SK-N-SH (cell line): ENCODE results near the gene GOLGA6D. TPM values are rescaled to one million over a fixed set of nuclear protein-coding genes. Genes with fewer than 3 reads are reported as not detected.
"Not testable (repeated sequence)": the region's sequence is repeated elsewhere in the genome, so short reads cannot be mapped to it uniquely, and the experiment has no call there.

Source experiments
- CTCF ChIA-PET: fragments of 300-600, 350-600 bp; formaldehyde crosslinking; extraction: SDS; loops from one replicate; lab custom pipeline; 2021; lab: Yijun Ruan, JAX
- POLR2A ChIA-PET: fragments of 350-600 bp; sonication (Branson Sonifier 250); formaldehyde crosslinking; extraction: SDS; loops from one replicate; lab custom pipeline; 2020; ENCODE audit warnings: antibody characterized with exemption, inconsistent platforms; lab: Yijun Ruan, JAX
- DNase-seq: peaks from one replicate; pipeline ENCODE4 v3.0.0; 2012
- H2AFZ ChIP-seq: fragments of 200-600 bp; sonication (generic); 2 replicates; pipeline ENCODE4 v1.8.1; 2016; ENCODE audit warnings: antibody characterized with exemption, mild to moderate bottlenecking, low read depth
- H3F3A ChIP-seq: fragments of 200-600 bp; sonication (generic); replicated peaks from 2 replicates; pipeline ENCODE3; 2016; ENCODE audit warnings: antibody characterized with exemption, mild to moderate bottlenecking; ENCODE audit not compliant: insufficient read depth
- H3K27ac ChIP-seq, 2 experiments: fragments of 200-500 bp in 1 of 2; fragments of 200-600 bp in 1 of 2; sonication (Bioruptor generic) in 1 of 2; sonication (generic), shearing (Covaris generic) in 1 of 2; 2 replicates each; pipeline versions ENCODE4 v1.5.1 to v1.6.1; 2014 to 2016; ENCODE audit warnings: low read depth in 2 of 2, inconsistent platforms in 1 of 2, low read length in 1 of 2, mild to moderate bottlenecking in 1 of 2, mixed read lengths in 1 of 2
- H3K27me3 ChIP-seq: fragments of 200-600 bp; sonication (generic), shearing (Covaris generic); 2 replicates; pipeline ENCODE4 v1.6.1; 2016; ENCODE audit warnings: mixed run types; ENCODE audit not compliant: insufficient read depth
- H3K36me3 ChIP-seq, 2 experiments: fragments of 200-500 bp in 1 of 2; fragments of 200-600 bp in 1 of 2; sonication (Bioruptor generic) in 1 of 2; sonication (generic) in 1 of 2; replicated peaks in 1 of 2; 2 replicates each; pipeline versions ENCODE3 to v1.5.1; 2014 to 2016; ENCODE audit warnings: low read length in 1 of 2, mild to moderate bottlenecking in 1 of 2; ENCODE audit not compliant: insufficient read depth in 2 of 2, control insufficient read depth in 1 of 2
- H3K4me1 ChIP-seq, 2 experiments: fragments of 200-500 bp in 1 of 2; fragments of 200-600 bp in 1 of 2; sonication (Bioruptor generic) in 1 of 2; sonication (generic), shearing (Covaris generic) in 1 of 2; 2 replicates each; pipeline versions ENCODE4 v1.5.1 to v1.6.1; 2014 to 2016; ENCODE audit warnings: low read depth in 1 of 2, low read length in 1 of 2, mixed run types in 1 of 2; ENCODE audit not compliant: insufficient read depth in 2 of 2, control insufficient read depth in 1 of 2
- H3K4me2 ChIP-seq: fragments of 200-600 bp; sonication (generic), shearing (Covaris generic); 2 replicates; pipeline ENCODE4 v1.6.1; 2017; ENCODE audit warnings: mixed run types
- H3K4me3 ChIP-seq, 2 experiments: fragments of 200-500 bp in 1 of 2; fragments of 200-600 bp in 1 of 2; sonication (Bioruptor generic) in 1 of 2; sonication (generic), shearing (Covaris generic) in 1 of 2; 2 replicates each; pipeline versions ENCODE4 v1.5.1 to v1.8.1; 2014 to 2016; ENCODE audit warnings: low read depth in 2 of 2, inconsistent platforms in 1 of 2, low read length in 1 of 2, mild to moderate bottlenecking in 1 of 2, mixed read lengths in 1 of 2, moderate library complexity in 1 of 2
- H3K79me2 ChIP-seq: fragments of 200-600 bp; sonication (generic); 2 replicates; pipeline ENCODE4 v1.8.1; 2017; ENCODE audit warnings: mild to moderate bottlenecking; ENCODE audit not compliant: insufficient read depth
- H3K9ac ChIP-seq: fragments of 200-600 bp; sonication (generic); 2 replicates; pipeline ENCODE4 v1.6.1; 2017; ENCODE audit warnings: mixed run types
- H3K9me2 ChIP-seq: fragments of 200-600 bp; sonication (generic); 2 replicates; pipeline ENCODE4 v1.6.1; 2017; ENCODE audit warnings: mixed run types
- H3K9me3 ChIP-seq: fragments of 200-600 bp; sonication (generic); 2 replicates; pipeline ENCODE4 v1.6.1; 2017; ENCODE audit warnings: mixed run types, mild to moderate bottlenecking, moderate library complexity
- H4K20me1 ChIP-seq: fragments of 200-600 bp; sonication (generic); 2 replicates; pipeline ENCODE4 v1.6.1; 2017; ENCODE audit warnings: mild to moderate bottlenecking, mixed run types; ENCODE audit not compliant: insufficient read depth
- ELF1 ChIP-seq: IDR thresholded peaks from 2 replicates; pipeline ENCODE4 v1.4.0; 2012
- EP300 ChIP-seq, 2 experiments: IDR thresholded peaks; 2 replicates each; pipeline versions ENCODE4 v1.4.0 to v1.6.1; 2012; ENCODE audit warnings: borderline replicate concordance in 1 of 2, low read depth in 1 of 2, low read length in 1 of 2
- EZH2phosphoT487 ChIP-seq: fragments of 200-600 bp; sonication (generic); IDR thresholded peaks from 2 replicates; pipeline ENCODE4 v1.6.1; 2017; ENCODE audit warnings: low read depth, mixed run types, mild to moderate bottlenecking, antibody characterized with exemption, moderate library complexity, borderline replicate concordance
- FOSL2 ChIP-seq: IDR thresholded peaks from 2 replicates; pipeline ENCODE4 v1.4.0; 2012; ENCODE audit warnings: low read depth, mild to moderate bottlenecking, moderate library complexity, borderline replicate concordance
- JUND ChIP-seq: IDR thresholded peaks from 2 replicates; pipeline ENCODE4 v1.4.0; 2012
- MEF2A ChIP-seq: IDR thresholded peaks from 2 replicates; pipeline ENCODE4 v1.4.0; 2012; ENCODE audit warnings: low read depth, borderline replicate concordance
- MXI1 ChIP-seq: IDR thresholded peaks from 2 replicates; pipeline ENCODE4 v1.6.1; 2012; ENCODE audit warnings: mild to moderate bottlenecking, low read depth, low read length, improper control_type of control experiment
- RAD21 ChIP-seq: IDR thresholded peaks from 2 replicates; pipeline ENCODE4 v1.6.1; 2012; ENCODE audit warnings: mild to moderate bottlenecking, low read length
- RCOR1 ChIP-seq: fragments of 150-350 bp; IDR thresholded peaks from 2 replicates; pipeline ENCODE4 v1.6.1; 2017; ENCODE audit warnings: antibody characterized with exemption, low read length
- RFX5 ChIP-seq: IDR thresholded peaks from 2 replicates; pipeline ENCODE4 v1.6.1; 2012; ENCODE audit warnings: mild to moderate bottlenecking, improper control_type of control experiment, low read length
- SIN3A ChIP-seq: IDR thresholded peaks from 2 replicates; pipeline ENCODE4 v1.6.1; 2012; ENCODE audit warnings: low read depth, mild to moderate bottlenecking, low read length, moderate library complexity, borderline replicate concordance
- TAF1 ChIP-seq: IDR thresholded peaks from 2 replicates; pipeline ENCODE4 v1.6.1; 2012; ENCODE audit warnings: low read depth, mild to moderate bottlenecking, low read length, moderate library complexity, borderline replicate concordance
- YY1 ChIP-seq: IDR thresholded peaks from 2 replicates; pipeline ENCODE4 v1.4.0; 2012; ENCODE audit warnings: low read depth, mild to moderate bottlenecking
- WGBS: methylation state at CpG from one replicate; pipeline ENCODE4 v1.1.6; 2017; ENCODE audit warnings: low lambda C conversion rate; 5-methylcytosine and 5-hydroxymethylcytosine counted together
- polyA plus RNA-seq, 3 experiments: library from polyadenylated mRNA; depleted of rRNA; stranded (reverse); fragments of >200 nt; gene quantifications; 2 replicates each; pipeline ENCODE4 v1.2.3, GENCODE V29; 2012
- TF ChIP-seq, protein P1 (sequence below): IDR thresholded peaks from 2 replicates; pipeline ENCODE4 v1.4.0; 2012; ENCODE audit warnings: low read depth
- TF ChIP-seq, protein P2 (sequence below): fragments of 150-350 bp; IDR thresholded peaks from 2 replicates; pipeline ENCODE4 v1.6.1; 2017; ENCODE audit warnings: antibody characterized with exemption, low read length, low read depth, borderline replicate concordance

GOLGA6D gene
- polyA plus RNA-seq, 1 of the 3 experiments (the other 2 are of a cell fraction) = 0.02 TPM

DNA sequence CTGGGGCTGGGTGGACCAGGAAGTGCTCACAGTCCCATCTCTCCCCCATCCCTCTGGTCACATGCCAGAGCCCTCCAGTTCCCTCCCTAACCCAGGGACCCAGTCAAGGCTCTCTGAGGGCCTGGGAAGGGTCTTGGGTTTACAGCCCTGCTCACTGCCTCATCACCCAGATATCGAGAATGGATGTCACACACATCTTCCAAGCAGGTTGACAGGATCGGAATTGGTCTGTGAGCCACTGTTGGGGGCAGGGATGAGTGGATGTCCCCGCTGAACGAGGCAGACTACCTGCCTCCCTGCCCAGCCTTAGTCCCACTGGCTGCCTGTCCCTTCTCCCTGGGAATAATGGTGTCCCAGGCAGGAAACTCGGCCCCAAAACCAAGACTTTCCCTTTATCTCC, 44.5 kb upstream of the GOLGA6D start:
- TF ChIP-seq SIN3A (no peak), YY1 (no peak), MEF2A (no peak), JUND (no peak), ELF1 (no peak), FOSL2 (no peak), RCOR1 (no peak), EP300 (IDR thresholded peaks at IDR 0.05; ENCODE audit: borderline replicate concordance in 1 of 2, low read depth in 1 of 2, low read length in 1 of 2) (no peak), TAF1 (no peak), MXI1 (no peak), RAD21 (no peak), EZH2phosphoT487 (no peak), RFX5 (no peak)
- TF ChIP-seq, protein P1, sequence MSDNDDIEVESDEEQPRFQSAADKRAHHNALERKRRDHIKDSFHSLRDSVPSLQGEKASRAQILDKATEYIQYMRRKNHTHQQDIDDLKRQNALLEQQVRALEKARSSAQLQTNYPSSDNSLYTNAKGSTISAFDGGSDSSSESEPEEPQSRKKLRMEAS = no peak
- TF ChIP-seq, protein P2, sequence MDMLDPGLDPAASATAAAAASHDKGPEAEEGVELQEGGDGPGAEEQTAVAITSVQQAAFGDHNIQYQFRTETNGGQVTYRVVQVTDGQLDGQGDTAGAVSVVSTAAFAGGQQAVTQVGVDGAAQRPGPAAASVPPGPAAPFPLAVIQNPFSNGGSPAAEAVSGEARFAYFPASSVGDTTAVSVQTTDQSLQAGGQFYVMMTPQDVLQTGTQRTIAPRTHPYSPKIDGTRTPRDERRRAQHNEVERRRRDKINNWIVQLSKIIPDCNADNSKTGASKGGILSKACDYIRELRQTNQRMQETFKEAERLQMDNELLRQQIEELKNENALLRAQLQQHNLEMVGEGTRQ = no peak
- H3K9me2 ChIP-seq = no peaks in the 10 kb centered on the region
- H3K36me3 ChIP-seq = no peaks in the 10 kb centered on the region
- no peak overlapping the region for H2AFZ ChIP-seq
- H4K20me1 ChIP-seq = no peaks in the 10 kb centered on the region
- no peaks in the 10 kb centered on the region for H3F3A ChIP-seq
- WGBS = 67% methylated on average over 5 of the region's 5 CpGs
- H3K9ac ChIP-seq = no peak overlapping the region
- no peak for DNase-seq
- H3K4me2 ChIP-seq = no peak overlapping the region
- H3K9me3 ChIP-seq = no peaks in the 10 kb centered on the region
- H3K4me3 ChIP-seq = no peak overlapping the region
- H3K27ac ChIP-seq = no peak overlapping the region
- POLR2A ChIA-PET = no interaction called here
- no peaks in the 10 kb centered on the region; a peak in 1 of 4 replicates for H3K4me1 ChIP-seq
- H3K79me2 ChIP-seq = no peaks in the 10 kb centered on the region
- peaks cover 17% of the 10 kb centered on the region for H3K27me3 ChIP-seq
- CTCF ChIA-PET = interaction anchor here (2.8 kb wide), 1 partner anchor 209 kb away, joined by 8 read pairs; no protein-coding TSS in a partner anchor

DNA sequence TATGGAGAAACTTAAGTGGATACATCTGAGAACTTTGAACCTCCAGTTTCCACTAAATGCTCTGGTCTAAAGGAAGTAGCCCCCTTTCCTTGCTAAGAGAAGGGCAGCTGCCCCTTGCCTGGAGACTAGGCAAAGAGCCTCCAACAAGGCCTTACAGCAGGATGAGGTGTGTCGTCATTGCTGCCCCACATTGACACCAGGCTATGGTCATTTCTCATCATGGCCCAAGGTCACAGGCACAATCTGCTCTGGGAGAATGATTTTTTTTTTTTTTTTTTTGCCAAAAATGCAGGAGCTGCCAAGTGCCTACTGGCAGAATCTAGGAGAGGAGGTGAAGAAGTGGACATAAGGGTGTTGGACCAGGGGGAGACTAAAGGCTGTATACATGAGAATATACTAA, 36.9 kb upstream of the GOLGA6D start:
- H3K4me3 ChIP-seq, H3K36me3 ChIP-seq, H3K79me2 ChIP-seq, H3K4me1 ChIP-seq, H3K27ac ChIP-seq, POLR2A ChIA-PET, H4K20me1 ChIP-seq, H2AFZ ChIP-seq, H3K4me2 ChIP-seq, H3K9ac ChIP-seq, DNase-seq, H3F3A ChIP-seq, H3K9me2 ChIP-seq, H3K9me3 ChIP-seq: not testable (repeated sequence)
- WGBS = 88% methylated on average over 1 of the region's 1 CpG
- CTCF ChIA-PET = interaction anchor here (1.4 kb wide), 1 partner anchor 216 kb away, joined by 4 read pairs; no protein-coding TSS in a partner anchor
- H3K27me3 ChIP-seq = peaks cover 28% of the 10 kb centered on the region; the same call in 1 of the 2 replicates

DNA sequence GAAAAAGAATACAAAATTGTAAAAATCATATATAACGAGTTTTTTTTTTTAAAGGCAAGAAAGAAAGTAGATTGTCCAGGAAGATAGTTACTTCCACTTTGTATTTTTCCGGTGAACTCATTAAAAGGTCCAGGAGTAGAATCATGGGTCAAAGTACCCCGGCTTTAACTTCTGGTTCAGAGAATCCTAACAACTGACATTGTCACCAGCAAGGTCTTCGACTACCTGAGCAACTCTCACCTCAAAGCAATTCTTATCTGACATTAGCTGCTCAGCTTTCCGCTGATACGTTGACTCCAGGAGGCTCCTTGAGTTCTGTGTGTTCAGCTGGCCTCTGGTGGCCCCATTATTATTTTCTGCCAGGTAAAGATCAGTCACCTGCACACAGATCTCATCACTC, 33.6 kb upstream of the GOLGA6D start:
- H3K27me3 ChIP-seq = peaks cover 27% of the 10 kb centered on the region; the same call in 1 of the 2 replicates
- POLR2A ChIA-PET = not testable (repeated sequence)

More for the DNA sequence above, 33.6 kb upstream of the GOLGA6D start:
- H3K9me3 ChIP-seq, H3K79me2 ChIP-seq, H3K27ac ChIP-seq, H3K4me3 ChIP-seq, H3K9me2 ChIP-seq, H3K4me2 ChIP-seq, H3K36me3 ChIP-seq, CTCF ChIA-PET, H4K20me1 ChIP-seq, H3K9ac ChIP-seq, H3F3A ChIP-seq, DNase-seq, H2AFZ ChIP-seq, H3K4me1 ChIP-seq: not testable (repeated sequence)
- 48% methylated on average over 6 of the region's 6 CpGs for WGBS
